ENCODE data around the gene ZNF568. TPM values are rescaled to one million over a fixed set of nuclear protein-coding genes. Genes with fewer than 3 reads are reported as not detected.

The ZNF568 gene
- total and polyA plus RNA-seq, 8 donors: 0.87 to 27.0 (median 3.2) TPM; not detected in 1

DNA sequence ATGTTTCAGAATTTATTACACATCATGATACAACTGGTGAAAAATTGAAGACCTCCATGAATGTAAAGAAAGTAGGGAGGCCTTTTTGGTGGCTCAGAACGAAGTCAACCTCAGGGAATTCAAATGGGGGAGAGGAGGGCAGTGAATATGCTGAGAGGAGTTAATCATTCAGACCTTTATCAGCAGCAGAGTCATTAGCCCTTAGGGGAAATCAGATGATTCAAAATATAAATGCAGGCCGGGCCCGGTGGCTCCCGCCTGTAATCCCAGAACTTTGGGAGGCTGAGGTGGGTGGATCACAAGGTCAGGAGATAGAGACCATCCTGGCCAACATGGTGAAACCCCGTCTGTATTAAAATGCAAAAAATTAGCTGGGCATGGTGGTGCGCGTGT, 81.7 kb downstream of the ZNF568 start:
- no peaks in the 10 kb centered on the region for H3K27me3 ChIP-seq
- no peak overlapping the region for H3K4me3 ChIP-seq
- DNase-seq: no peak
- no peaks in the 10 kb centered on the region for H3K4me1 ChIP-seq
- no peak overlapping the region for H3K27ac ChIP-seq
- peaks cover 13 to 94% (median 70%) of the 10 kb centered on the region in 4 donors for H3K9me3 ChIP-seq
- WGBS, 5 donors: 88 to 95% (median 89%) methylated on average over 7 of the region's 7 CpGs
- intact Hi-C loops (cut with DNase I; ENCODE audit: low total_unique reads): no loop called here
- peaks cover 23 to 58% (median 48%) of the 10 kb centered on the region in 4 donors for H3K36me3 ChIP-seq
- TF ChIP-seq, protein P1, sequence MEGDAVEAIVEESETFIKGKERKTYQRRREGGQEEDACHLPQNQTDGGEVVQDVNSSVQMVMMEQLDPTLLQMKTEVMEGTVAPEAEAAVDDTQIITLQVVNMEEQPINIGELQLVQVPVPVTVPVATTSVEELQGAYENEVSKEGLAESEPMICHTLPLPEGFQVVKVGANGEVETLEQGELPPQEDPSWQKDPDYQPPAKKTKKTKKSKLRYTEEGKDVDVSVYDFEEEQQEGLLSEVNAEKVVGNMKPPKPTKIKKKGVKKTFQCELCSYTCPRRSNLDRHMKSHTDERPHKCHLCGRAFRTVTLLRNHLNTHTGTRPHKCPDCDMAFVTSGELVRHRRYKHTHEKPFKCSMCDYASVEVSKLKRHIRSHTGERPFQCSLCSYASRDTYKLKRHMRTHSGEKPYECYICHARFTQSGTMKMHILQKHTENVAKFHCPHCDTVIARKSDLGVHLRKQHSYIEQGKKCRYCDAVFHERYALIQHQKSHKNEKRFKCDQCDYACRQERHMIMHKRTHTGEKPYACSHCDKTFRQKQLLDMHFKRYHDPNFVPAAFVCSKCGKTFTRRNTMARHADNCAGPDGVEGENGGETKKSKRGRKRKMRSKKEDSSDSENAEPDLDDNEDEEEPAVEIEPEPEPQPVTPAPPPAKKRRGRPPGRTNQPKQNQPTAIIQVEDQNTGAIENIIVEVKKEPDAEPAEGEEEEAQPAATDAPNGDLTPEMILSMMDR (IDR thresholded peaks at IDR 0.05): no peak

DNA sequence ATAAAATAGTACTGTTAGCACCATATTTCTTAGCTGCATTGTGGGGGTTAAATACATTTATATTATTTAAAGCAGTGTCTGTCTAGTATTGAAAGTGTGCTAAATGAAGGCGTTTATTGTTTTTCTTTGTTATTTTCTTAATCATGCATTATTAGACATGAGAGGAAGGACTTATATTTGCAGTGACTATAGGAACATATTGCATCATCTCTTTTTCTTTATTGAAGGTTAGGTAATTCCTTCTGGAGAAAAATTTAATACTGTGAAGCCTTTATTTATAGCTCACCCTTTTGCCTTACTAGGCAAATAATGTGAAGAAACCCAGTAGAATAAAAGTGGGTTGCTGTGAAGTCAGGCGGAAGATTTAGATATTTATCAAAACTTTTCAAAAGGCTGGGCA, 83.2 kb downstream of the ZNF568 start:
- 88 to 96% (median 94%) methylated on average over 2 of the region's 2 CpGs for WGBS, 5 donors

DNA sequence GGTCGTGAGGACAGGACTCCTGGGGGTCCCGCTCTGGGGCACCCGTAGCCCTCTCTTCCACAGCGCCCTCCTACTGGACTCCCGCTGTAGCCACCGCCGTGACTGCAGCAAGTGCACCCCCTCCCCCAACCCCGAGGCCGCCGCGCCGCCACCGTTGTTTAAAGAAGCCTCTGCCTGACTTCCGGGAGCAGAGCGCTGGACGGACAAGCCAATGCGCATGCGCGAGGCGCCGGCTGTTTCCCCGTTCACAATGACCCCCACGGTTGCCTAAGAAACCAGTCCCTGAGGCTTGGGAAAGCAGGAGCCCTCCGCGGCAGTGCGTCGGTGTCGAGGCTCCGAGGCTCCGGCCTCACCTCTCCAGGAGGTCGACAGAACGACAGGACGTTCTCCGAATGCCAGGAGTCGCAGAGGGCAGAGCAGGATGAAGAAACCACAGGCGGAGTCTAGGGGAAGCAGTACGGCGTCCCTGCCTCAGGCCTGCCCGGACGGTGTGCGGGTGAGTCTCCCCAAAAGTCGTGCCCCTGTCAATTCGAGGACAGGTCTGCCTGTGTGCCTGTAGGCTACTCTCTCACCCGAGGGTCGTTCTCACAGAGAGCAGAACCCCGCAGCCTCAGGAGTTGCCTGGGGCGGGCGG, 91.6 kb downstream of the ZNF568 start:
- Histone ChIP-seq H3K27me3 (no peaks in the 10 kb centered on the region), H3K27ac (peak overlapping the region in 3 of 5 donors; percentile 24 to 58 (median 28)), H3K9me3 (peaks cover 26 to 94% (median 73%) of the 10 kb centered on the region in 4 donors), H3K4me3 (peak overlapping the region; percentile 21 to 46 (median 40)), H3K4me1 (peaks cover 0 to 8% (median 0%) of the 10 kb centered on the region in 4 donors), H3K36me3 (peaks cover 0 to 28% (median 4%) of the 10 kb centered on the region in 4 donors)
- intact Hi-C loops (cut with DNase I; ENCODE audit: low total_unique reads): no loop called here
- TF ChIP-seq, protein P1 (IDR thresholded peaks at IDR 0.05): no peak
- TF ChIP-seq POLR2AphosphoS5 (IDR thresholded peaks at IDR 0.05): peak in 1 of 3 donors; percentile 8
- peak; percentile 27 to 90 for DNase-seq
- WGBS, 5 donors: 19 to 39% (median 32%) methylated on average over 25 to 48 of the region's 48 CpGs

More for the DNA sequence above, 83.2 kb downstream of the ZNF568 start:
- no peaks in the 10 kb centered on the region for H3K27me3 ChIP-seq
- peaks cover 22 to 43% (median 38%) of the 10 kb centered on the region in 4 donors for H3K36me3 ChIP-seq
- H3K4me1 ChIP-seq: no peaks in the 10 kb centered on the region
- peaks cover 12 to 98% (median 64%) of the 10 kb centered on the region in 4 donors for H3K9me3 ChIP-seq
- no peak overlapping the region for H3K4me3 ChIP-seq
- intact Hi-C loops (cut with DNase I; ENCODE audit: low total_unique reads): no loop called here
- no peak for DNase-seq
- TF ChIP-seq EP300 (IDR thresholded peaks at IDR 0.05) (no peak), POLR2A (IDR thresholded peaks at IDR 0.05) (no peak), POLR2AphosphoS5 (IDR thresholded peaks at IDR 0.05) (no peak)
- TF ChIP-seq, protein P1 (IDR thresholded peaks at IDR 0.05): no peak
- no peak overlapping the region for H3K27ac ChIP-seq

DNA sequence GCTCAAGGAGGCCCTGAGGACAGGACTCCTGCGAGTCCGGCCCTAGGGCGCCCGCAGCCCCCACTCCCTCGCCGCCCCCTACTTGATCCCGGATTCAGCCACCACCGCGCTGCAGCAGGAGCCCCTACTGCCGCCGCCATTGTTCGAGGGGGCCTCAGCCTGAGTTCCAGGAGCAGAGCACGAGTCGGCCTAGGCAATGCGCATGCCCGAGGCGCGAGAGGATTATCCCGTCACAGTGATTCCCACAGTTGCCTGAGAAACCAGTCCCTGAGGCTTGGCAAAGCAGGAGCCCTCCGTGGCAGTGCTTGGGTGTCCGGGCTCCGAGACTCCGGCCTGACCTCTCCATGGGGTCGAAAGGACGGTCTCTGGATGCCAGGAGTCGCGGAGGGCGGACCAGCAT, 93.7 kb downstream of the ZNF568 start:
- H3K4me1 ChIP-seq: peaks cover 0 to 8% (median 0%) of the 10 kb centered on the region in 4 donors
- intact Hi-C loops (cut with DNase I; ENCODE audit: low total_unique reads): no loop called here
- 92 to 96% (median 95%) methylated on average over 15 to 28 of the region's 28 CpGs for WGBS, 5 donors
- no peak overlapping the region for H3K27ac ChIP-seq
- H3K9me3 ChIP-seq: peaks cover 31 to 97% (median 83%) of the 10 kb centered on the region in 4 donors
- peaks cover 0 to 49% (median 7%) of the 10 kb centered on the region in 4 donors for H3K36me3 ChIP-seq
- no peaks in the 10 kb centered on the region for H3K27me3 ChIP-seq
- no peak for TF ChIP-seq POLR2A (IDR thresholded peaks at IDR 0.05)
- no peak for TF ChIP-seq EP300 (IDR thresholded peaks at IDR 0.05)
- TF ChIP-seq POLR2AphosphoS5 (IDR thresholded peaks at IDR 0.05): no peak
- TF ChIP-seq, protein P1 (IDR thresholded peaks at IDR 0.05): no peak
- no peak overlapping the region for H3K4me3 ChIP-seq
- no peak for DNase-seq
